Adipose tissue (tissue), 3 donors: ENCODE data around the gene CDCP2. TPM values are rescaled to one million over a fixed set of nuclear protein-coding genes. Genes with fewer than 3 reads are reported as not detected.
"Not testable (repeated sequence)": the region's sequence is repeated elsewhere in the genome, so short reads cannot be mapped to it uniquely, and the experiment has no call there.

Experiments
- H3K27ac ChIP-seq: one replicate; pipeline ENCODE4 v1.5.1; 2013; ENCODE audit warnings: low read depth, low read length
- WGBS, 3 donors: extraction: QIAGEN DNeasy Blood & Tissue Kit; methylation state at CpG; one replicate each; pipeline ENCODE4 v1.1.7; 2013; 5-methylcytosine and 5-hydroxymethylcytosine counted together
- polyA plus RNA-seq, 3 donors: library from polyadenylated mRNA; stranded (reverse); fragments of 200-250 nt; gene quantifications; one replicate each; pipeline ENCODE4 v1.2.3, GENCODE V29; 2013
- donor health status: healthy with polysubstance abuse.
- donor health status: Bipolar disorder and iron deficiency.
- donor health status: healthy.

The CDCP2 gene
- polyA plus RNA-seq, 3 donors: 0.06 TPM; not detected in 2

- WGBS, 3 donors: 84 to 86% (median 84%) methylated on average over 8 of the region's 8 CpGs
These were observed 18.2 kb upstream of the CDCP2 start for GRCh38 chr1:54171016-54171415.

GRCh38 chr1:54169068-54169467 lies 16.3 kb upstream of the CDCP2 start:
- no peak overlapping the region for H3K27ac ChIP-seq
- WGBS, 3 donors: 76 to 86% (median 81%) methylated on average over 3 of the region's 3 CpGs

More at GRCh38 chr1:54171016-54171415, 18.2 kb upstream of the CDCP2 start:
- no peak overlapping the region for H3K27ac ChIP-seq

- 79 to 95% (median 91%) methylated on average over 7 to 8 of the region's 8 CpGs for WGBS, 3 donors
- H3K27ac ChIP-seq: no peak overlapping the region
These were observed 15.6 kb upstream of the CDCP2 start for GRCh38 chr1:54168206-54168965.

GRCh38 chr1:54167422-54168139 lies 14.8 kb upstream of the CDCP2 start:
- H3K27ac ChIP-seq: no peak overlapping the region
- WGBS, 3 donors: 86 to 92% (median 90%) methylated on average over 9 of the region's 9 CpGs

- WGBS, 3 donors: 92 to 95% (median 94%) methylated on average over 8 of the region's 8 CpGs
- not testable (repeated sequence) for H3K27ac ChIP-seq
These were observed 13.6 kb upstream of the CDCP2 start for GRCh38 chr1:54166357-54166756.

- WGBS, 3 donors: 93 to 94% (median 94%) methylated on average over 15 of the region's 15 CpGs
- H3K27ac ChIP-seq: no peak overlapping the region
These were observed 12.3 kb upstream of the CDCP2 start for GRCh38 chr1:54165146-54165545.

GRCh38 chr1:54163573-54163972 lies 10.8 kb upstream of the CDCP2 start:
- H3K27ac ChIP-seq: no peak overlapping the region
- 77 to 82% (median 79%) methylated on average over 5 of the region's 5 CpGs for WGBS, 3 donors

GRCh38 chr1:54163051-54163450 lies 10.3 kb upstream of the CDCP2 start:
- no peak overlapping the region for H3K27ac ChIP-seq
- WGBS, 3 donors: 69 to 80% (median 77%) methylated on average over 3 of the region's 3 CpGs

- 71 to 81% (median 73%) methylated on average over 6 of the region's 6 CpGs for WGBS, 3 donors
These were observed 8.8 kb upstream of the CDCP2 start for GRCh38 chr1:54161495-54162168.

GRCh38 chr1:54160351-54160750 lies 7.6 kb upstream of the CDCP2 start:
- H3K27ac ChIP-seq: no peak overlapping the region
- 54 to 65% (median 65%) methylated on average over 3 of the region's 3 CpGs for WGBS, 3 donors

More at GRCh38 chr1:54161495-54162168, 8.8 kb upstream of the CDCP2 start:
- no peak overlapping the region for H3K27ac ChIP-seq

- 72 to 83% (median 77%) methylated on average over 4 of the region's 4 CpGs for WGBS, 3 donors
- H3K27ac ChIP-seq: no peak overlapping the region
These were observed 7.0 kb upstream of the CDCP2 start for GRCh38 chr1:54159733-54160316.

GRCh38 chr1:54158071-54158470 lies 5.3 kb upstream of the CDCP2 start:
- 61 to 89% (median 88%) methylated on average over 3 of the region's 3 CpGs for WGBS, 3 donors
- H3K27ac ChIP-seq: no peak overlapping the region

GRCh38 chr1:54157401-54157800 lies 4.6 kb upstream of the CDCP2 start:
- H3K27ac ChIP-seq: no peak overlapping the region
- 87 to 93% (median 90%) methylated on average over 6 of the region's 6 CpGs for WGBS, 3 donors

- H3K27ac ChIP-seq: no peak overlapping the region
- WGBS, 3 donors: 90 to 96% (median 94%) methylated on average over 7 of the region's 7 CpGs
These were observed 4.2 kb upstream of the CDCP2 start for GRCh38 chr1:54156986-54157385.

- WGBS, 3 donors: 89 to 94% (median 93%) methylated on average over 3 of the region's 3 CpGs
- no peak overlapping the region for H3K27ac ChIP-seq
These were observed 3.4 kb upstream of the CDCP2 start for GRCh38 chr1:54156201-54156600.

- no peak overlapping the region for H3K27ac ChIP-seq
- 46 to 50% (median 47%) methylated on average over 19 of the region's 19 CpGs for WGBS, 3 donors
These were observed 987 bp upstream of the CDCP2 start for GRCh38 chr1:54153535-54154439.

- no peak overlapping the region for H3K27ac ChIP-seq
- WGBS, 3 donors: 91 to 92% (median 92%) methylated on average over 5 of the region's 5 CpGs
These were observed 1.8 kb downstream of the CDCP2 start for GRCh38 chr1:54151013-54151412.

GRCh38 chr1:54149734-54150133 lies 3.1 kb downstream of the CDCP2 start:
- no peak overlapping the region for H3K27ac ChIP-seq
- WGBS, 3 donors: 90 to 96% (median 90%) methylated on average over 3 of the region's 3 CpGs
